H1 (cell line): ENCODE data around the gene EGLN3. TPM values are rescaled to one million over a fixed set of nuclear protein-coding genes. Genes with fewer than 3 reads are reported as not detected.

Experiments
- CTCF ChIA-PET: fragments of 300-600 bp; sonication (Branson Sonifier 250); formaldehyde crosslinking; loops from one replicate; lab custom pipeline; 2021; ENCODE audit not compliant: partially characterized antibody; lab: Charles Lee
- POLR2A ChIA-PET: fragments of 300-600 bp; sonication (Branson Sonifier 250); formaldehyde crosslinking; loops from one replicate; lab custom pipeline; 2021; ENCODE audit warnings: inconsistent platforms; ENCODE audit not compliant: partially characterized antibody; lab: Charles Lee
- DNase-seq, 2 experiments: peaks; one replicate each; pipeline versions ENCODE4 v3.0.0 to v3.0.0-alpha.2; 2010 to 2022; ENCODE audit warnings: low spot score in 2 of 2, low read depth in 1 of 2, mixed read lengths in 1 of 2
- FAIRE-seq: peaks from 2 replicates; lab custom pipeline; 2011; peaks lifted over from hg19 to GRCh38; lab: Jason Lieb, UNC
- H2AFZ ChIP-seq: 2 replicates; pipeline ENCODE4 v1.8.1; 2012; ENCODE audit warnings: low read length, inconsistent platforms
- H2AK5ac ChIP-seq: 2 replicates; pipeline ENCODE4 v1.6.1; 2013; ENCODE audit warnings: low read depth, low read length
- H2BK120ac ChIP-seq: replicated peaks from 2 replicates; pipeline ENCODE3; 2013; ENCODE audit warnings: low read depth, low read length, inconsistent platforms
- H2BK12ac ChIP-seq: 2 replicates; pipeline ENCODE4 v1.6.1; 2013; ENCODE audit warnings: low read depth, low read length
- H2BK15ac ChIP-seq: 2 replicates; pipeline ENCODE4 v1.6.1; 2013; ENCODE audit warnings: low read length
- H2BK20ac ChIP-seq: 2 replicates; pipeline ENCODE4 v1.6.1; 2013; ENCODE audit warnings: low read length
- H2BK5ac ChIP-seq: 2 replicates; pipeline ENCODE4 v1.6.1; 2013; ENCODE audit warnings: low read depth, low read length
- H3K14ac ChIP-seq: 2 replicates; pipeline ENCODE4 v1.6.1; 2013; ENCODE audit warnings: inconsistent platforms; ENCODE audit not compliant: insufficient read length
- H3K18ac ChIP-seq: 2 replicates; pipeline ENCODE4 v1.6.1; 2013; ENCODE audit warnings: low read length; ENCODE audit errors: extremely low read depth
- H3K23ac ChIP-seq: 2 replicates; pipeline ENCODE4 v1.6.1; 2013; ENCODE audit warnings: inconsistent platforms; ENCODE audit not compliant: insufficient read length
- H3K23me2 ChIP-seq: 2 replicates; pipeline ENCODE4 v1.6.1; 2013; ENCODE audit warnings: low read depth, low read length
- H3K27ac ChIP-seq: 2 replicates; pipeline ENCODE4 v1.6.1; 2011; ENCODE audit warnings: low read depth, low read length, inconsistent platforms
- H3K27me3 ChIP-seq, 4 experiments: replicated peaks in 1 of 4; 1 replicate in 1 of 4; 2 replicates in 3 of 4; pipeline versions ENCODE4 v1.6.1 to v1.8.1; 2011 to 2013; ENCODE audit warnings: low read length in 3 of 4, mild to moderate bottlenecking in 3 of 4, inconsistent platforms in 2 of 4, mixed read lengths in 2 of 4, moderate library complexity in 1 of 4; ENCODE audit not compliant: control insufficient read depth in 3 of 4, insufficient read depth in 3 of 4; ENCODE audit errors: extremely low read depth in 1 of 4
- H3K36me3 ChIP-seq, 4 experiments: 2 replicates each; pipeline versions ENCODE4 v1.6.1 to v1.8.1; 2011 to 2013; ENCODE audit warnings: mild to moderate bottlenecking in 4 of 4, low read length in 3 of 4, moderate library complexity in 2 of 4, control low read depth in 1 of 4, inconsistent platforms in 1 of 4; ENCODE audit not compliant: insufficient read depth in 4 of 4, control insufficient read depth in 2 of 4
- H3K4ac ChIP-seq: replicated peaks from 2 replicates; pipeline ENCODE3; 2013; ENCODE audit warnings: low read length, low read depth, mixed read lengths, inconsistent platforms; ENCODE audit not compliant: insufficient read length
- H3K4me1 ChIP-seq, 4 experiments: replicated peaks in 1 of 4; 1 replicate in 1 of 4; 2 replicates in 3 of 4; pipeline versions ENCODE4 v1.6.1 to v1.8.1; 2011 to 2013; ENCODE audit warnings: low read length in 3 of 4, inconsistent platforms in 2 of 4, mixed read lengths in 1 of 4; ENCODE audit not compliant: insufficient read depth in 4 of 4, control insufficient read depth in 3 of 4
- H3K4me2 ChIP-seq, 2 experiments: 2 replicates each; pipeline versions ENCODE4 v1.6.1 to v1.8.1; 2011 to 2013; ENCODE audit warnings: low read depth in 2 of 2, low read length in 2 of 2, control low read depth in 1 of 2, inconsistent platforms in 1 of 2, mild to moderate bottlenecking in 1 of 2; ENCODE audit not compliant: insufficient read depth in 1 of 2
- H3K4me3 ChIP-seq, 4 experiments: fragments of 200-600, 300-600 bp in 1 of 4; sonication (generic), shearing (Covaris generic), sonication (Bioruptor Twin) in 1 of 4; 2 replicates each; pipeline versions ENCODE4 v1.5.1 to v1.8.1; 2011 to 2016; ENCODE audit warnings: low read length in 4 of 4, low read depth in 3 of 4, control low read depth in 2 of 4, inconsistent platforms in 2 of 4, mild to moderate bottlenecking in 2 of 4, mixed read lengths in 1 of 4, moderate library complexity in 1 of 4; ENCODE audit not compliant: insufficient read depth in 2 of 4; ENCODE audit errors: extremely low read depth in 1 of 4
- H3K56ac ChIP-seq: replicated peaks from 2 replicates; pipeline ENCODE3; 2013; ENCODE audit warnings: low read depth, mild to moderate bottlenecking, mixed read lengths, low read length, inconsistent platforms; ENCODE audit not compliant: insufficient read length
- H3K79me1 ChIP-seq: 2 replicates; pipeline ENCODE4 v1.6.1; 2013; ENCODE audit warnings: low read depth, low read length, control low read depth
- H3K79me2 ChIP-seq, 2 experiments: 2 replicates each; pipeline versions ENCODE4 v1.6.1 to v1.8.1; 2012 to 2013; ENCODE audit warnings: low read length in 2 of 2, mild to moderate bottlenecking in 2 of 2, inconsistent platforms in 1 of 2; ENCODE audit not compliant: insufficient read depth in 2 of 2, control insufficient read depth in 1 of 2
- H3K9ac ChIP-seq, 4 experiments: replicated peaks in 1 of 4; 1 replicate in 1 of 4; 2 replicates in 3 of 4; pipeline versions ENCODE4 v1.6.1 to v1.8.1; 2011 to 2013; ENCODE audit warnings: low read depth in 3 of 4, low read length in 3 of 4, control low read depth in 2 of 4, mild to moderate bottlenecking in 2 of 4, moderate library complexity in 2 of 4, inconsistent platforms in 1 of 4; ENCODE audit errors: extremely low read depth in 1 of 4
- H3K9me3 ChIP-seq, 2 experiments: 2 replicates each; pipeline versions ENCODE4 v1.6.1 to v1.8.1; 2012 to 2013; ENCODE audit warnings: mild to moderate bottlenecking in 2 of 2, moderate library complexity in 2 of 2, control low read depth in 1 of 2, inconsistent platforms in 1 of 2, low read depth in 1 of 2, low read length in 1 of 2, mixed read lengths in 1 of 2; ENCODE audit not compliant: insufficient read depth in 2 of 2
- H4K20me1 ChIP-seq, 2 experiments: replicated peaks in 1 of 2; 2 replicates each; pipeline versions ENCODE3 to v1.8.1; 2011 to 2013; ENCODE audit warnings: inconsistent platforms in 2 of 2, low read length in 2 of 2, mild to moderate bottlenecking in 1 of 2; ENCODE audit not compliant: insufficient read depth in 2 of 2, control insufficient read depth in 1 of 2
- H4K5ac ChIP-seq: 2 replicates; pipeline ENCODE4 v1.6.1; 2013; ENCODE audit warnings: low read length, low read depth, mixed read lengths, inconsistent platforms; ENCODE audit not compliant: insufficient read length
- H4K8ac ChIP-seq: 2 replicates; pipeline ENCODE4 v1.8.0; 2013; ENCODE audit warnings: mild to moderate bottlenecking, moderate library complexity, low read length, inconsistent platforms; ENCODE audit not compliant: insufficient read depth; ENCODE audit errors: extremely low read depth
- H4K91ac ChIP-seq: replicated peaks from 2 replicates; pipeline ENCODE3; 2013; ENCODE audit warnings: low read length, mixed read lengths, inconsistent platforms; ENCODE audit not compliant: insufficient read length
- ATF3 ChIP-seq: IDR thresholded peaks from 2 replicates; pipeline ENCODE4 v1.6.1; 2011; ENCODE audit warnings: low read depth, mild to moderate bottlenecking, low read length; ENCODE audit not compliant: insufficient read depth
- CBX8 ChIP-seq: fragments of 300-800, 300-1000 bp; sonication (generic); IDR thresholded peaks from 2 replicates; pipeline ENCODE4 v1.7.1; 2016; ENCODE audit warnings: low read depth, low read length, borderline replicate concordance
- CHD1 ChIP-seq: IDR thresholded peaks from 2 replicates; pipeline ENCODE4 v1.6.1; 2012; ENCODE audit warnings: low read depth, low read length, improper control_type of control experiment
- FOSL1 ChIP-seq: IDR thresholded peaks from 2 replicates; pipeline ENCODE4 v1.6.1; 2011; ENCODE audit warnings: mild to moderate bottlenecking, low read depth, low read length, moderate library complexity; ENCODE audit not compliant: insufficient read depth
- KDM4A ChIP-seq: IDR thresholded peaks from one replicate; pipeline ENCODE4 v1.7.1; 2012; ENCODE audit warnings: low read depth, mild to moderate bottlenecking, moderate library complexity, low read length, inconsistent platforms; ENCODE audit not compliant: severe bottlenecking
- RAD21 ChIP-seq, 2 experiments: IDR thresholded peaks in 1 of 2; conservative IDR thresholded peaks in 1 of 2; 2 replicates each; pipeline ENCODE4 v1.6.1; 2011; ENCODE audit warnings: low read depth in 2 of 2, low read length in 2 of 2, improper control_type of control experiment in 1 of 2, inconsistent platforms in 1 of 2, mild to moderate bottlenecking in 1 of 2, moderate library complexity in 1 of 2
- SAP30 ChIP-seq: fragments of 300-600 bp; sonication (generic); IDR thresholded peaks from 2 replicates; pipeline ENCODE4 v1.7.1; 2012; ENCODE audit warnings: low read length, moderate library complexity, mild to moderate bottlenecking, inconsistent platforms; ENCODE audit not compliant: insufficient read depth, insufficient replicate concordance
- SP4 ChIP-seq: IDR thresholded peaks from 2 replicates; pipeline ENCODE4 v1.6.1; 2012; ENCODE audit warnings: low read length, inconsistent platforms
- WGBS, 2 experiments: shearing (Covaris generic) in 1 of 2; methylation state at CpG; one replicate each; pipeline versions ENCODE4 v1.1.6 to v1.1.7; 2013 to 2015; ENCODE audit warnings: low lambda C conversion rate in 2 of 2, mixed read lengths in 2 of 2, inconsistent platforms in 1 of 2, low coverage in 1 of 2, missing lambda C conversion rate in 1 of 2; ENCODE audit not compliant: insufficient replicate concordance in 2 of 2, insufficient coverage in 1 of 2, insufficient read length in 1 of 2; ENCODE audit errors: extremely low coverage in 1 of 2, missing lambda C conversion rate in 1 of 2; 5-methylcytosine and 5-hydroxymethylcytosine counted together
- polyA plus RNA-seq, 7 experiments: library from polyadenylated mRNA; depleted of rRNA in 3 of 7; stranded (reverse) in 5 of 7; unstranded in 2 of 7; fragments of >200 nt in 5 of 7; fragments of 200-250 nt in 2 of 7; gene quantifications; 1 replicate in 5 of 7; 2 replicates in 1 of 7; 4 replicates in 1 of 7; pipeline versions ENCODE4 v1.2.1 to v1.2.3, GENCODE V29; 2011 to 2013; ENCODE audit warnings: missing spikeins in 2 of 7, mixed read lengths in 2 of 7
- total RNA-seq: library from RNA; stranded (reverse); fragmentation: NEBNext Ultra II Directional; extraction: Animal tissue kit (Norgen Biotek cat#: 25700); gene quantifications from 2 replicates; pipeline ENCODE4 v1.2.1, GENCODE V29; 2021
- TF ChIP-seq, protein P1 (sequence below), 3 experiments: IDR thresholded peaks; 1 replicate in 2 of 3; 2 replicates in 1 of 3; pipeline versions ENCODE4 v1.5.1 to v1.6.1; 2011; ENCODE audit warnings: low read length in 3 of 3, mild to moderate bottlenecking in 3 of 3, inconsistent platforms in 2 of 3, low read depth in 1 of 3, moderate library complexity in 1 of 3; ENCODE audit not compliant: insufficient read depth in 1 of 3; ENCODE audit errors: control extremely low read depth in 1 of 3

The EGLN3 gene
- total and polyA plus RNA-seq, 2 of the 8 experiments (the other 6 are each of a cell fraction or from before 2014, with no cell fraction given): 10.6 to 27.3 TPM

- Histone ChIP-seq H3K4me1 (no peaks in the 10 kb centered on the region; a peak in 1 of 7 replicates), H3K4ac (no peak overlapping the region), H4K5ac (no peak overlapping the region), H3K4me3 (no peak overlapping the region), H3K36me3 (no peaks in the 10 kb centered on the region), H3K56ac (no peak overlapping the region), H3K14ac (no peak overlapping the region), H2BK5ac (no peak overlapping the region), H4K20me1 (no peaks in the 10 kb centered on the region), H2BK120ac (no peak overlapping the region), H3K4me2 (no peak overlapping the region), H3K79me2 (no peaks in the 10 kb centered on the region), H3K27ac (no peak overlapping the region), H2BK12ac (no peak overlapping the region), H4K91ac (no peak overlapping the region), H3K79me1 (no peaks in the 10 kb centered on the region), H3K9me3 (no peaks in the 10 kb centered on the region), H2AFZ (no peak overlapping the region), H2AK5ac (no peak overlapping the region), H3K18ac (no peak overlapping the region), H4K8ac (no peak overlapping the region), H2BK20ac (no peak overlapping the region), H3K9ac (no peak overlapping the region), H3K23me2 (no peaks in the 10 kb centered on the region; the same call in 1 of the 2 replicates), H2BK15ac (no peak overlapping the region), H3K23ac (no peak overlapping the region), H3K27me3 (no peaks in the 10 kb centered on the region)
- WGBS, 2 experiments: 91% methylated on average over 2 of the region's 2 CpGs; no CpG with 5 or more reads in 1 of the 2 experiments
- CTCF ChIA-PET: no interaction called here
- POLR2A ChIA-PET: no interaction called here
- no peak for TF ChIP-seq KDM4A
- TF ChIP-seq, protein P1, sequence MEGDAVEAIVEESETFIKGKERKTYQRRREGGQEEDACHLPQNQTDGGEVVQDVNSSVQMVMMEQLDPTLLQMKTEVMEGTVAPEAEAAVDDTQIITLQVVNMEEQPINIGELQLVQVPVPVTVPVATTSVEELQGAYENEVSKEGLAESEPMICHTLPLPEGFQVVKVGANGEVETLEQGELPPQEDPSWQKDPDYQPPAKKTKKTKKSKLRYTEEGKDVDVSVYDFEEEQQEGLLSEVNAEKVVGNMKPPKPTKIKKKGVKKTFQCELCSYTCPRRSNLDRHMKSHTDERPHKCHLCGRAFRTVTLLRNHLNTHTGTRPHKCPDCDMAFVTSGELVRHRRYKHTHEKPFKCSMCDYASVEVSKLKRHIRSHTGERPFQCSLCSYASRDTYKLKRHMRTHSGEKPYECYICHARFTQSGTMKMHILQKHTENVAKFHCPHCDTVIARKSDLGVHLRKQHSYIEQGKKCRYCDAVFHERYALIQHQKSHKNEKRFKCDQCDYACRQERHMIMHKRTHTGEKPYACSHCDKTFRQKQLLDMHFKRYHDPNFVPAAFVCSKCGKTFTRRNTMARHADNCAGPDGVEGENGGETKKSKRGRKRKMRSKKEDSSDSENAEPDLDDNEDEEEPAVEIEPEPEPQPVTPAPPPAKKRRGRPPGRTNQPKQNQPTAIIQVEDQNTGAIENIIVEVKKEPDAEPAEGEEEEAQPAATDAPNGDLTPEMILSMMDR (IDR thresholded peaks at IDR 0.05; ENCODE audit: control extremely low read depth in 1 of 3, insufficient read depth in 1 of 3, low read depth in 1 of 3, low read length in 3 of 3): no peak
- no peak for TF ChIP-seq SP4
- TF ChIP-seq SAP30: no peak
- TF ChIP-seq ATF3: no peak
- no peak for TF ChIP-seq CHD1
- TF ChIP-seq CBX8: no peak
- TF ChIP-seq FOSL1: no peak
- no peak for TF ChIP-seq RAD21 (IDR thresholded peaks at IDR 0.05 in 1 of 2, conservative IDR thresholded peaks at IDR 0.05 in 1 of 2; ENCODE audit: low read depth in 2 of 2, low read length in 2 of 2)
- FAIRE-seq (no peak), DNase-seq (no peak)
Measured at GRCh38 chr14:33897382-33897781, 53.5 kb downstream of the EGLN3 start.
